ENCODE measurements around the gene SHMT2.

The SHMT2 gene

GRCh38 chr12:57193706-57194245 is 35.7 kb upstream of the SHMT2 start:
- no peak for TF ChIP-seq FOXP2 (optimal IDR thresholded peaks at IDR 0.05; ENCODE audit: borderline replicate concordance, extremely low read depth, extremely low read length, insufficient read depth)
- no peak for TF ChIP-seq POLR2AphosphoS5 (IDR thresholded peaks at IDR 0.05; ENCODE audit: low read depth, low read length)
- TF ChIP-seq TAF1 (IDR thresholded peaks at IDR 0.05; ENCODE audit: borderline replicate concordance, insufficient read depth, low read length), result no peak
- TF ChIP-seq REST (IDR thresholded peaks at IDR 0.05; ENCODE audit: insufficient read depth in 1 of 2, low read depth in 2 of 2, low read length in 2 of 2), result no peak
- TF ChIP-seq SIN3A (IDR thresholded peaks at IDR 0.05; ENCODE audit: borderline replicate concordance, insufficient read depth, low read length), result no peak

DNA sequence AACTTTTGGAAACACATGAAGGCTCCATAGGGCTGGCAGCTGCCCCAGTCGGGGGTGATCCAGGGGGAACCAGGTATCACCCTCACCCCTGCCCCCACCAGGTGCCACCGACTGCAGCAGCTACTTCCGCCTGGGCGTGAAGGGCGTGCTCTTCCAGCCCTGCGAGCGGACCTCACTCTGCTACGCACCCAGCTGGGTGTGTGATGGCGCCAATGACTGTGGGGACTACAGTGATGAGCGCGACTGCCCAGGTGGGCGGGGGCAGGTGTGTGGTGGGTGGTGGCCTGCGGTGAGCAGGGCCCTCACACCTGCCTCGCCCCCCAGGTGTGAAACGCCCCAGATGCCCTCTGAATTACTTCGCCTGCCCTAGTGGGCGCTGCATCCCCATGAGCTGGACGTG is 35.3 kb upstream of the SHMT2 start:
- TF ChIP-seq FOXP2 (optimal IDR thresholded peaks at IDR 0.05; ENCODE audit: borderline replicate concordance, extremely low read depth, extremely low read length, insufficient read depth), result no peak
- TF ChIP-seq SIN3A (IDR thresholded peaks at IDR 0.05; ENCODE audit: borderline replicate concordance, insufficient read depth, low read length), result no peak
- TF ChIP-seq TAF1 (IDR thresholded peaks at IDR 0.05; ENCODE audit: borderline replicate concordance, insufficient read depth, low read length), result no peak
- TF ChIP-seq POLR2AphosphoS5 (IDR thresholded peaks at IDR 0.05; ENCODE audit: low read depth, low read length), result no peak
- TF ChIP-seq REST (IDR thresholded peaks at IDR 0.05; ENCODE audit: insufficient read depth in 1 of 2, low read depth in 2 of 2, low read length in 2 of 2), result no peak

DNA sequence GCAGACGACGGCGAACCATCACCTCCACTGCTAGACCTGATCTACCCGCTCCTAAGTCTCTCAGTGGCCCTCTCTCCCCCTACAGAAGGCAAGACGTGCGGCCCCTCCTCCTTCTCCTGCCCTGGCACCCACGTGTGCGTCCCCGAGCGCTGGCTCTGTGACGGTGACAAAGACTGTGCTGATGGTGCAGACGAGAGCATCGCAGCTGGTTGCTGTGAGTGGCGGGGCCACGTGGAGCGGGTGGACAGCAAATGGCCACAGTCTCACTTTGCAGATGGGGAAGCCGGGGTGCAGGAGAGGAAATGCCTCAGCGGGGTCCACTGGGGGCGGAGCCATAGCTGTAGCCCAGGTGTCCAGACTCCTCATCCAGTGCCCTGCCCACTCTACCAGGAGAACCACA is 34.3 kb upstream of the SHMT2 start:
- TF ChIP-seq POLR2AphosphoS5 (IDR thresholded peaks at IDR 0.05; ENCODE audit: low read depth, low read length) (no peak), REST (IDR thresholded peaks at IDR 0.05; ENCODE audit: insufficient read depth in 1 of 2, low read depth in 2 of 2, low read length in 2 of 2) (no peak), TAF1 (IDR thresholded peaks at IDR 0.05; ENCODE audit: borderline replicate concordance, insufficient read depth, low read length) (no peak), SIN3A (IDR thresholded peaks at IDR 0.05; ENCODE audit: borderline replicate concordance, insufficient read depth, low read length) (no peak), FOXP2 (optimal IDR thresholded peaks at IDR 0.05; ENCODE audit: borderline replicate concordance, extremely low read depth, extremely low read length, insufficient read depth) (no peak)

DNA sequence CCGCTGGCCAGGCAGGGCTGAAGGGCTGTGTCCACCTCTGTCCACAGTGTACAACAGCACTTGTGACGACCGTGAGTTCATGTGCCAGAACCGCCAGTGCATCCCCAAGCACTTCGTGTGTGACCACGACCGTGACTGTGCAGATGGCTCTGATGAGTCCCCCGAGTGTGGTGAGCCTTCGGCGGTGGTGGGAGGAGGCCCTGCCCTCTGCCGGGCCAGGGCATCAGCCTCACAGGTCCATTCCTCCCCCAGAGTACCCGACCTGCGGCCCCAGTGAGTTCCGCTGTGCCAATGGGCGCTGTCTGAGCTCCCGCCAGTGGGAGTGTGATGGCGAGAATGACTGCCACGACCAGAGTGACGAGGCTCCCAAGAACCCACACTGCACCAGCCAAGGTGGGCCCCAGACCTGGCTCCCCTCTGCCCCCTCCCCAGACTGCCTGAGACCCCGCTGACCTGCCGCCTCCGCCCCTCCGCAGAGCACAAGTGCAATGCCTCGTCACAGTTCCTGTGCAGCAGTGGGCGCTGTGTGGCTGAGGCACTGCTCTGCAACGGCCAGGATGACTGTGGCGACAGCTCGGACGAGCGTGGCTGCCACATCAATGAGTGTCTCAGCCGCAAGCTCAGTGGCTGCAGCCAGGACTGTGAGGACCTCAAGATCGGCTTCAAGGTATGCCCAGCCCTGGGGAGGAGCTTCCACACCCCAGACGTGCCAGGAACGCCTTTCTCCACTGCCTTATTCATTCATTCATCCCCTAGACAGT is 33.7 kb upstream of the SHMT2 start:
- TF ChIP-seq REST (IDR thresholded peaks at IDR 0.05; ENCODE audit: insufficient read depth in 1 of 2, low read depth in 2 of 2, low read length in 2 of 2), result no peak
- no peak for TF ChIP-seq TAF1 (IDR thresholded peaks at IDR 0.05; ENCODE audit: borderline replicate concordance, insufficient read depth, low read length)

Measured in PFSK-1 (cell line).